Measurements from ENCODE around the gene TRMO. TPM values are rescaled to one million over a fixed set of nuclear protein-coding genes. Genes with fewer than 3 reads are reported as not detected.

TRMO gene
- polyA plus RNA-seq, 6 donors from 2014 or later, result 13.4 to 31.8 (median 15.5) TPM

DNA sequence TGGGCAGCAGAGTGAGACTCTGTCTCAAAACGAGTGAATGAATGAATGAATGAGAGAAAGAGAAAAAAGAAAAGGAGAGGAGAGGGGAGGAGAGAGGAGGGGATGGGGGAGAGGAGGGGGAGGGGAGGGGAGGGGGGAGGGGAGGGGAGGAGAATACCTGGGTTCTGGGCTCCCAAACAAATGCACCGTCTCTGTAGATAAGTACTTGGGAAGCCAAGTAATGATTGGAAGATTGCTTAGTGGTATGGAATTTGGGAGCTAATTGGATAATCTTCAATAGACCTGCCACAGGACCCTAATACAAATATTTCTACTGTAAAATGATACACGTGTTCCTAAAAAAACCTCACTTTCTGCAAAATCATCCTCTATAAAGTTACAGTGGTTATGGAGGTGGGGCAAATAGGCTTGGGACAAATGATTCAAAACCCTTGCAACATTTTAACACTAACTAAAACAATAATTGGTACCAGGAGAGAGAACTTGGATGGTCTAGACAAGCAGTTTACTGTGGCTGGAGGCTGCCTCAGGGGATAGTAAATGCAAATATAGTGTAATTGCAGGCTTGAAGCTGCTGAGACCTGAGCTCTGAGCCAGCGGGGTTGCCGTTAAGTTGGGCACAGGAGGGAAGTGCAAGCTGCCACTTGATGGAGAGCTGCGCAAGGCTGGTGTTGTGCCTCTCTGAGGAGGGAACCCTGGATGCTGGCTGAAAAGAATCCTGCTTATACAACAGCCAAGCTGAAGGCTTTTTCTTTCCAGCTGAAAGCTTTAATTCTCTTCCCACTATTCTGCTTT is 12.2 kb upstream of the TRMO start:
- Mint-ChIP-seq H3K9me3 (no peaks in the 10 kb centered on the region), H3K27me3 (peaks cover 4 to 26% (median 22%) of the 10 kb centered on the region in 3 donors), H3K4me1 (peaks cover 0 to 10% (median 5%) of the 10 kb centered on the region in 3 donors), H3K36me3 (no peaks in the 10 kb centered on the region), H3K27ac (no peak overlapping the region), H3K4me3 (no peak overlapping the region)
- DNase-seq, result no peak
- ATAC-seq (ENCODE audit: low read depth in 2 of 2), result no peak

DNA sequence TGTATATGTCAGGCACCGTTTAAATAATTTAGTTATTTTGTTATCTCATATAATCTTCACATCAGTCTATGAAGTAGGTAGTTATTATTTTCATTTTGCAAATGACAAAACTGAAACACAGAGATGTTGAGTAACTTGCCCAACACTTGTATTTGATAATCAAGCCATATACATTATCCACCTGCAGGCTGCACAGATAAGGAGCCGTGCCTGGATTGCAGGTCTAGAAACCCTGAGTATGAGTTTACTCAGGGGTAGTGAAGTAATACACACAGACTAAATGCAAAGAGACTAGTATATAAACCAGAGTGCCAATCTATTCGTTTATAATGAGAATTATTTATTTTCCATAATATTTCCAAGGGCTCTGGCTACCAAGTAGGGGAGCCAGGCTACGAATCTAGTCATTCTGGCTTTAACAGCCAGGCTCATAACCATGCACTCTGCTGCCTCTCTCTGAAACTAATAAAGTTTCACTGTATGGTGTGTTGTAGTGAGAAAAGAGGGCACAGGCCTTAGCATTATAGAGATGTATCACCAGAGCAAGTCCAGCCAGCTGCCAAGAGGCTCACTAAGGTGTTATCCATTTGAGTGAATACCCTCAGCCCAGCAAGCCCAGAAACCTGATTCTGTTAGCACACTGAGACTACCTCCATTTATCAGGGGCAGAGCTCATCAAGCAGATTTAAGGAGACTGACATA is 11.1 kb upstream of the TRMO start:
- no peak overlapping the region for H3K27ac Mint-ChIP-seq
- H3K4me1 Mint-ChIP-seq, result peaks cover 0 to 8% (median 5%) of the 10 kb centered on the region in 3 donors
- H3K9me3 Mint-ChIP-seq, result no peaks in the 10 kb centered on the region
- ATAC-seq (ENCODE audit: low read depth in 2 of 2) (no peak), DNase-seq (no peak)
- H3K27me3 Mint-ChIP-seq, result peaks cover 4 to 26% (median 22%) of the 10 kb centered on the region in 3 donors
- no peaks in the 10 kb centered on the region for H3K36me3 Mint-ChIP-seq
- no peak overlapping the region for H3K4me3 Mint-ChIP-seq

DNA sequence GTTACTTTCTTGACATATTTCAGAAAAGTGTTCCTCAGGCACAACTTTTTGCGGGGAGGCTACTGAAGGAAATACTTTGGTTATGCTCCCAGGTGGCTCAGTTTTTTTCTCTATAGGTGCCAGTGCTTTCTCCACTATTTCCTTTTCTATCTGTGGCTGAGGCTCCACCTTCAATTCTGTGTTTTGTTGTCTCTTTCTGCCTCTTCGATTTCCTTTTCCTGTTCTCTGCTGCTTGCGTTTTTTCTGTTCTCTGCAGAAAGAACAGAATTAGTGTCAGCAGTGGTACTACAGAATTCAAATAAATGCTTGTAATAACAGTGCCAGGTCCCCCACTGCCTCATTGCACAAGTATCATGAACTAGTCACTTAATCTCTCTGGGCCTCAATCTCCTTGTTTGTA is 8.7 kb upstream of the TRMO start:
- H3K4me1 Mint-ChIP-seq, result peaks cover 0 to 5% (median 0%) of the 10 kb centered on the region in 3 donors
- no peak for DNase-seq

DNA sequence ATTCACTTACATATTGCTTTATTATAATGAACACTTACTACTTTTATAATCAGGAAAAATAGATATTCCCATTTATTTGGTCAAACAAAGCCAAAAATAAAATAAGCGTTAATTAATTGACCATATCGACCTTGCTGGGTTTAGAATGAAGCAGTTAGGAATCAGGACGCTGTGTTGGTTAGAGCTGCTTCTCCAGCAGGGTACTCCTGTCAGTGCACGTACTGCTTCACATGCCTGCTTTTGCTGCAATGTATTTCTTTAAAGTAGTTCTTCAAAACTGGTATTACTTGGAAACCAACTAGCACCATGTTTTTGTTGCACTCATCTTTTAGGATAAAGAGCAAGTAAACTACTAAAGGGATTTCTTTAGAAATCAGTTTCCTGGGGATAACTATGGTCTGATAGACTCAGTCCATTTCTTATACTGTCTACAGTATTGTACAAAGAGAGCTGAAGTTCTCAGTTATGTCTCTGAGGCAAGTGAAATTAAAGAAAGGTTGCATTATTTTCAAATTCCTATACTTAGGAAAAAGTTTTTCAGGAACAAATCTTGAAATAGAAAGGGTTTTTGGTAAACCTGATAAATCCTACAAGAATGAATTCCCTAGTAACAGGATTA is 6.8 kb upstream of the TRMO start:
- ATAC-seq (ENCODE audit: low read depth in 2 of 2), result no peak
- Mint-ChIP-seq H3K4me1 (peaks cover 5 to 12% (median 6%) of the 10 kb centered on the region in 3 donors), H3K36me3 (no peaks in the 10 kb centered on the region), H3K9me3 (no peaks in the 10 kb centered on the region), H3K27me3 (peaks cover 0 to 8% (median 6%) of the 10 kb centered on the region in 3 donors), H3K4me3 (no peak overlapping the region), H3K27ac (no peak overlapping the region)
- DNase-seq, result no peak

More for the DNA sequence above, 8.7 kb upstream of the TRMO start:
- H3K4me3 Mint-ChIP-seq, result no peak overlapping the region
- no peak for ATAC-seq (ENCODE audit: low read depth in 2 of 2)
- peaks cover 4 to 25% (median 22%) of the 10 kb centered on the region in 3 donors for H3K27me3 Mint-ChIP-seq
- H3K36me3 Mint-ChIP-seq, result no peaks in the 10 kb centered on the region
- no peaks in the 10 kb centered on the region for H3K9me3 Mint-ChIP-seq
- H3K27ac Mint-ChIP-seq, result peak overlapping the region in 1 of 6 donors; percentile 28

DNA sequence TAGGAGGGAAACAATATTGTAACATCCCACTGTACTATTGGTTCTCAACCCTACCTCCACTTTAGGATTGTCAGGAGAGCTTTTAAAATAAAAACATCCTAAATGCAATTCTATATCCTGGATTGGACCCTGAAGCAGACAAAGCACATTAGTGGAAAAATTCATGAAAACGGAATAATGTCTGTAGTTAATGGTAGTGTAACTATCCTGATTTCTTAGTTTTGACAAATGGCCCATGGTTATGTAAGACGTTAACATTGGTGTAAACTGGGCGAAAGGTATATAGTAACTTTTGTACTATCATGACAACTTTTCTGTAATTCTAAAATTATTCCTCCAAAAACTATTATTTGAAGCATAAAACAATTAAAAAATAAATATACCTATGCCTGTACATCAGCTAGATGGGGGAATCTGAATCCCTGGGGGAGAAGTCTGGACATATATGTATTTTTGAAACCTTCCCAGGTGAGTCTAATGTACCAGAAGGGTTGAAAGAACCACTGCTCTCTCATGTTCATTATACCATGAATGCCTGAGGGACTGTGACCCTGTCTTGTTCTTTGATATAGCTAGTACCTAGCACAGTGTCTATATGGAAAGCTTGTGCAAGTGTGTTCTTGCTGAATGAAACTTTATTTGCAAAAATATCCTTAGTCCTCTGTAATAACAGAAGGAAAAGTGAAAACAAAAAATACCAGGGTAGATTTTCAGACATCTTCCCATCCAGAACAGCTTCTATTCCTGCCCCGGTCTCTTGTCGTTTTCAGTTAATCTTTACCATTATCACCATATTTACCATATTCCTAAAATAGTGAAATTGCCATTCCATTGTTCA is 3.4 kb upstream of the TRMO start:
- Mint-ChIP-seq H3K4me3 (no peak overlapping the region), H3K4me1 (peaks cover 27 to 32% (median 29%) of the 10 kb centered on the region in 3 donors), H3K27ac (peak overlapping the region in 1 of 6 donors; percentile 54), H3K27me3 (peaks cover 0 to 5% (median 0%) of the 10 kb centered on the region in 3 donors), H3K36me3 (peaks cover 5 to 9% of the 10 kb centered on the region in 2 donors), H3K9me3 (peaks cover 0 to 5% (median 0%) of the 10 kb centered on the region in 7 donors)
- DNase-seq, result no peak
- ATAC-seq (ENCODE audit: low read depth in 2 of 2), result no peak

DNA sequence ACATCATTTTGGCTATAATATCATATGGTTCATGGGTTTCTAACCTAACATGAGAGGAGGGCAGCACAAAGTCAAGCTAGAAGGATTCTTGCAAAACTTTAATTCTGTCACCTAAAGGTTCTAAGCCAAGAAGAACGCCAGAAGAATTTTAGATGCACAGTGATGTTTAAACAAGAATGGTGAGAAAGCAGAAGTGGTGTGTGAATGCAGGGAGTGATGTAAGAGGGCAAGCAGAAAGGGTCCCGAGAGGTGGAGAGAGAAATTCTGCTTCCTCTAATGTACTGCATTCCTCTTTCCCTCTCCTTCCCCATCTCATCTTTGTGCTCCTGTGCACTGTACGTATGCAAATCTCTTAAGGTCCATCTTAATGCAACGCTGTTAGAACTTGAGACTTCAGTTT is 2.1 kb upstream of the TRMO start:
- H3K4me1 Mint-ChIP-seq, result peaks cover 31 to 39% (median 37%) of the 10 kb centered on the region in 3 donors
- peaks cover 0 to 5% (median 0%) of the 10 kb centered on the region in 7 donors for H3K9me3 Mint-ChIP-seq
- peak overlapping the region in 2 of 8 donors; percentile 84 for H3K4me3 Mint-ChIP-seq

DNA sequence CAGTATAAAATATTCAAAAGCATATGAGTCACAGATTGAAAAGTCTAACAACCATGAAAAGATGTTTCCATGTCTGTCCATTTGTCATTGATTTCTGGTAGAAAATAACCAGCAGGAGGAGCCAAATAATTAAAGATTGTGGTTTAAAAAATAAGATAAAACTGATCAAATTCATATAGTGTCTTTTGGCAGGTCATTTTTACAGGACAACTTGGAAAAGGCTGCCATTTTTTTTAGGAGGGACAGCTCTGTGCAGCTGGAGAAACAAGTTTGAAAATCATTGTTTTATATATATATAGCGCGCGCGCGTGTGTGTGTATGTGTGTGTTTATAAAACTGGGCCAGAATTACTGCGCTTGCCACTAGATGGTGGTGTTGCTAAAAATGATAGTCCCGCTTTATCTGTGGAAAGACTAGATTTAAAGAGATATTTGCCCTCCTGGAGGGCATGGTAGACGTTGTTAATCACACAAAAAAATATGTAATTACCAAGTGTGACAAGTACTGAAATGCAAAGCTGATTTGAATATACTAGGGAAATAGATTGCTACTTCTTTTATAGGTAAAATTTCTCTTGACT is 1.3 kb upstream of the TRMO start:
- H3K27ac Mint-ChIP-seq, result peak overlapping the region; percentile 95 to 100 (median 99)
- H3K9me3 Mint-ChIP-seq, result peaks cover 0 to 5% (median 0%) of the 10 kb centered on the region in 7 donors
- ATAC-seq (ENCODE audit: low read depth in 2 of 2) (peak; percentile 13 to 24), DNase-seq (peak; percentile 74)
- peaks cover 5 to 9% of the 10 kb centered on the region in 2 donors for H3K36me3 Mint-ChIP-seq
- H3K4me1 Mint-ChIP-seq, result peaks cover 34 to 47% (median 45%) of the 10 kb centered on the region in 3 donors
- H3K4me3 Mint-ChIP-seq, result peak overlapping the region; percentile 60 to 97 (median 86)
- no peaks in the 10 kb centered on the region for H3K27me3 Mint-ChIP-seq

More for the DNA sequence above, 2.1 kb upstream of the TRMO start:
- H3K36me3 Mint-ChIP-seq, result peaks cover 5 to 9% of the 10 kb centered on the region in 2 donors
- ATAC-seq (ENCODE audit: low read depth in 2 of 2) (no peak), DNase-seq (peak; percentile 35)
- peak overlapping the region; percentile 95 to 100 (median 99) for H3K27ac Mint-ChIP-seq
- H3K27me3 Mint-ChIP-seq, result no peaks in the 10 kb centered on the region

DNA sequence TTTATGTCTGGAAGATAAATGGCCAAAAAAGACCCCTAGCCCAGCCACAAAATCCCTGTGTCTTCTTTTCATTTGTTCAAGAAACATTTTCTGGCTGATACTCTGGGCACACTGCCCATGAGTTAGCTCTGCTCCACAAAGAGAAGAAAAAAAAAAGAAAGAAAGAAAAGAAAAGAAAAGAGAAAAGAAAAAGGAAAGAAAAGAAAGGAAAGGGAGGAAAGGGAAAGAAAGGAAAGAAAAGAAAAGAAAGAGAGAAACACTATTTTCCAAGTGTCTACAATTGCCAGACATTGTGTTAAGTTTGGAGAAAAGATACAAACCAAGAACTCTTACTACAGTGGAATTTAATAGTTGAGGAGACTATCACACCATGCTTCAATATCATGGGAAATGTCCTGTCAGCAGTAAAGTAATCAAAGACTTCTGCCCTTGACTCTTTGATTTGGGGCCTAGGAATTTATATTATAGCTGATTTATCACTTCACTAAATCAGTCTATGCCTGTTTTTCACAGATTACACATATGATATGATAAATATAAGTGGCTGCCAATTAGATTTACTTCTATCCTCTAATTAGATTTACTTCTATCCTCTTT is 3.0 kb downstream of the TRMO start:
- peaks cover 38 to 49% (median 46%) of the 10 kb centered on the region in 3 donors for H3K4me1 Mint-ChIP-seq
- H3K27ac Mint-ChIP-seq, result peak overlapping the region; percentile 41 to 99 (median 85)
- H3K4me3 Mint-ChIP-seq, result peak overlapping the region in 1 of 8 donors; percentile 40
- peaks cover 0 to 5% (median 0%) of the 10 kb centered on the region in 7 donors for H3K9me3 Mint-ChIP-seq
- DNase-seq (no peak), ATAC-seq (ENCODE audit: low read depth in 2 of 2) (no peak)
- H3K27me3 Mint-ChIP-seq, result no peaks in the 10 kb centered on the region
- H3K36me3 Mint-ChIP-seq, result peaks cover 9 to 17% of the 10 kb centered on the region in 2 donors

DNA sequence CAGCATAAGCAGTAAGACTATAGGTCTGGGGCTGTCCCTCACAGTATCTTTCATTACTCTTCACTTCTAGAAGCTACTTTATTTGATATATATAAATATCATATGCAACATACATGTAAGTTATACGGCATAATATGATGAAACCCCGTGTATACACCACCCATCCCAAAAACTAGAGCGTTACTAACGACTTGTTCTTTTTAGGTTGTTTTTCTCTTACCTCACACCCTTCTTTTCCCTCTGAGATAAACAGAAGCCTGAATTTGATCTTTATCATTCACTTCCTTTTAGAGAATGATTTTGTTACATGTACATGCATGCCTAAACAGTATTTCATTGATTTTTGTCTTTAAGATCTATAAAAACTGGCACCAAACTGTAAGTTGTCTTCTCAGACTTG is 3.7 kb downstream of the TRMO start:
- no peaks in the 10 kb centered on the region for H3K27me3 Mint-ChIP-seq
- H3K27ac Mint-ChIP-seq, result peak overlapping the region; percentile 16 to 99 (median 76)
- peaks cover 31 to 42% (median 39%) of the 10 kb centered on the region in 3 donors for H3K4me1 Mint-ChIP-seq
- peaks cover 9 to 22% of the 10 kb centered on the region in 2 donors for H3K36me3 Mint-ChIP-seq
- no peak for DNase-seq
- H3K9me3 Mint-ChIP-seq, result peaks cover 0 to 5% (median 0%) of the 10 kb centered on the region in 7 donors
- peak overlapping the region in 1 of 8 donors; percentile 40 for H3K4me3 Mint-ChIP-seq
- no peak for ATAC-seq (ENCODE audit: low read depth in 2 of 2)

DNA sequence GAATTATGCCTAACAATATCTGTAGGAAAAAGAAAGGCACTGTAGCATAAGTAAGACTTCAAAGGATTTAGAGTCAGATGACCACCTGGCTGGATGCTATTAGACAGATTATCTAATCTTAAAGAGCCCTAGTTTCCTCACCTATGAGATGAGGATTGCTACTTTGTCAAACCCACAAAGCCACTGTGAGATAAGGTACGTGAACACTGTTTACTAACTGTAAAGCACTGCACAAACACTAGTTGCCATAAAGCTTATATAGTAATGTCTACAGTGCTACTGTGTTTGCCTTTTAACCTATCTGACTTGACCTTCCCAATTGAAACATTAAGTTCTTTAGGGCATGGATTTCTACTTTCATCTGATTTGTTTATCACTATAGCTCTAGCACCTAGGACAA is 10.3 kb downstream of the TRMO start:
- H3K4me3 Mint-ChIP-seq, result no peak overlapping the region
- H3K4me1 Mint-ChIP-seq, result peaks cover 20 to 33% (median 30%) of the 10 kb centered on the region in 3 donors
- ATAC-seq (ENCODE audit: low read depth in 2 of 2) (no peak), DNase-seq (no peak)
- H3K9me3 Mint-ChIP-seq, result no peaks in the 10 kb centered on the region
- peaks cover 15 to 33% of the 10 kb centered on the region in 2 donors for H3K36me3 Mint-ChIP-seq
- H3K27me3 Mint-ChIP-seq, result no peaks in the 10 kb centered on the region
- H3K27ac Mint-ChIP-seq, result no peak overlapping the region

DNA sequence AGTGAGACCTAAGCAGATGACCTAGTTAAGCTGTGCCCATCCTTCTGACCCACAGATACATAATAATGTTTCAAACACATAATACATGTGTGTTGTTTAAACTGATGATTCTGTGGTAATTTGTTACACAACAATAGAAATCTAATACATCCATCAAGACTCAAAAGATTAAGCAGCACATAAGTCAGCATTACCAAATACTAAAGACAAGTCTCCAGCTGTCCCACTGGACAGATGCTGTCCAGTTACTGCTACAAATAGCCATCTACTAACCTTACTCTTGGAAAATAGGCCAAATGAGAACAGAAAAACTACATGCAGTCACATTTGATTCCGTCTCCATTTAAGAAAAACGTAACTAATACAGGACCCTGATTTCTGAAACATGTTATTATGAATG is 10.8 kb downstream of the TRMO start:
- DNase-seq, result no peak
- no peaks in the 10 kb centered on the region for H3K9me3 Mint-ChIP-seq
- no peak for ATAC-seq (ENCODE audit: low read depth in 2 of 2)
- peak overlapping the region in 2 of 6 donors; percentile 28 to 85 for H3K27ac Mint-ChIP-seq
- peaks cover 16 to 33% of the 10 kb centered on the region in 2 donors for H3K36me3 Mint-ChIP-seq
- no peak overlapping the region for H3K4me3 Mint-ChIP-seq
- H3K27me3 Mint-ChIP-seq, result no peaks in the 10 kb centered on the region
- peaks cover 18 to 38% (median 32%) of the 10 kb centered on the region in 3 donors for H3K4me1 Mint-ChIP-seq

DNA sequence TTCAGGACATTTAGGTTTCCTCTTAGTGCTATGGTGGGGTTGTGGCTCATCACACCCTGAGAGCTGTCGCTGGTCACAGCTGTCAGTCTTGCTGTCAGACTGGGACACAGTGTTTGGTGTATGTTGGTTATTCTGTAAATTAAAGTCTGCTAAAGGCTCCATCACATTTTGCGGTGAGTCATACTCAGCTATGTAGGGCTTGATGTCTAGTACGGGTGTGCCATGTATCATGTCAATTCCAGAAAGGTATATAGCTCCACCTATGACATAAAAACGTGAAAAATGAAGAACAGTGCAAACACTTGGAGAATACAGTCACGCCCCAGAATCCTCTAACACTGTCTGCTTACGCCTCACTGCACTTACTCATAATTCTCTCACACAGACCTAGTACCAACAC is 11.9 kb downstream of the TRMO start:
- Mint-ChIP-seq H3K4me1 (peaks cover 26 to 45% (median 43%) of the 10 kb centered on the region in 3 donors), H3K36me3 (peaks cover 22 to 37% of the 10 kb centered on the region in 2 donors)
- no peak for ATAC-seq (ENCODE audit: low read depth in 2 of 2)

More for the DNA sequence above, 11.9 kb downstream of the TRMO start:
- no peak for DNase-seq
- Mint-ChIP-seq H3K27me3 (no peaks in the 10 kb centered on the region), H3K27ac (peak overlapping the region in 5 of 6 donors; percentile 43 to 85 (median 67)), H3K9me3 (no peaks in the 10 kb centered on the region), H3K4me3 (no peak overlapping the region)
